ENCODE results near the gene DNASE2B. TPM values are rescaled to one million over a fixed set of nuclear protein-coding genes. Genes with fewer than 3 reads are reported as not detected.

Gene DNASE2B
- polyA plus RNA-seq, 1 donor (not counting 4 experiments of a cell fraction or from before 2014, with no cell fraction given) = not detected

- no peaks in the 10 kb centered on the region for H3K36me3 ChIP-seq (ENCODE audit: control insufficient read depth in 2 of 2, extremely low read depth in 1 of 2, insufficient read depth in 2 of 2, low read length in 2 of 2)
- dilution Hi-C loops (cut with MboI; ENCODE audit: extremely low pct_ligation_motif_present, low sequenced_read_pairs) = no loop called here
- H3K4me3 ChIP-seq (ENCODE audit: control insufficient read depth in 2 of 3, extremely low read depth in 1 of 3, insufficient read depth in 2 of 3, low read depth in 1 of 3, low read length in 3 of 3) = no peak overlapping the region
- DNase-seq (ENCODE audit: low read depth, low spot score) = peak; percentile 56
- no peak overlapping the region for H2AFZ ChIP-seq (ENCODE audit: control insufficient read depth, low read length)
- H3K27me3 ChIP-seq (ENCODE audit: control insufficient read depth, extremely low read depth, insufficient read depth, low read length) = no peaks in the 10 kb centered on the region
- peak; percentile 96 for FAIRE-seq
- H3K9me3 ChIP-seq (ENCODE audit: control insufficient read depth, low read depth, low read length) = no peaks in the 10 kb centered on the region
- H4K20me1 ChIP-seq (ENCODE audit: control insufficient read depth, extremely low read depth, insufficient read depth, low read length) = no peaks in the 10 kb centered on the region
- H3K27ac ChIP-seq (ENCODE audit: control insufficient read depth, insufficient read depth, low read length) = no peak overlapping the region
- TF ChIP-seq EZH2 (IDR thresholded peaks at IDR 0.05; ENCODE audit: low read length) = no peak
- TF ChIP-seq, protein P1, sequence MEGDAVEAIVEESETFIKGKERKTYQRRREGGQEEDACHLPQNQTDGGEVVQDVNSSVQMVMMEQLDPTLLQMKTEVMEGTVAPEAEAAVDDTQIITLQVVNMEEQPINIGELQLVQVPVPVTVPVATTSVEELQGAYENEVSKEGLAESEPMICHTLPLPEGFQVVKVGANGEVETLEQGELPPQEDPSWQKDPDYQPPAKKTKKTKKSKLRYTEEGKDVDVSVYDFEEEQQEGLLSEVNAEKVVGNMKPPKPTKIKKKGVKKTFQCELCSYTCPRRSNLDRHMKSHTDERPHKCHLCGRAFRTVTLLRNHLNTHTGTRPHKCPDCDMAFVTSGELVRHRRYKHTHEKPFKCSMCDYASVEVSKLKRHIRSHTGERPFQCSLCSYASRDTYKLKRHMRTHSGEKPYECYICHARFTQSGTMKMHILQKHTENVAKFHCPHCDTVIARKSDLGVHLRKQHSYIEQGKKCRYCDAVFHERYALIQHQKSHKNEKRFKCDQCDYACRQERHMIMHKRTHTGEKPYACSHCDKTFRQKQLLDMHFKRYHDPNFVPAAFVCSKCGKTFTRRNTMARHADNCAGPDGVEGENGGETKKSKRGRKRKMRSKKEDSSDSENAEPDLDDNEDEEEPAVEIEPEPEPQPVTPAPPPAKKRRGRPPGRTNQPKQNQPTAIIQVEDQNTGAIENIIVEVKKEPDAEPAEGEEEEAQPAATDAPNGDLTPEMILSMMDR (optimal IDR thresholded peaks at IDR 0.05 in 1 of 3, IDR thresholded peaks at IDR 0.05 in 1 of 3, conservative IDR thresholded peaks at IDR 0.05 in 1 of 3; ENCODE audit: extremely low read depth in 1 of 3, insufficient read depth in 2 of 3, low read length in 3 of 3) = no peak
- H3K9ac ChIP-seq (ENCODE audit: control insufficient read depth, extremely low read depth, insufficient read depth, low read length) = no peak overlapping the region
- no peaks in the 10 kb centered on the region for H3K9me1 ChIP-seq (ENCODE audit: control insufficient read depth, extremely low read depth, insufficient read depth, low read length)
- H3K4me2 ChIP-seq (ENCODE audit: control insufficient read depth, extremely low read depth, insufficient read depth, low read depth, low read length) = peak overlapping the region; percentile 12
- H3K79me2 ChIP-seq (ENCODE audit: control insufficient read depth, insufficient read depth, low read length) = no peaks in the 10 kb centered on the region
- H3K4me1 ChIP-seq (ENCODE audit: control insufficient read depth, extremely low read depth, insufficient read depth, low read length) = peaks cover 28% of the 10 kb centered on the region
Measured at GRCh38 chr1:84361796-84362195, 36.5 kb upstream of the DNASE2B start.

GRCh38 chr1:84363019-84363418 is 35.3 kb upstream of the DNASE2B start:
- Histone ChIP-seq H4K20me1 (ENCODE audit: control insufficient read depth, extremely low read depth, insufficient read depth, low read length) (no peaks in the 10 kb centered on the region), H3K27ac (ENCODE audit: control insufficient read depth, insufficient read depth, low read length) (no peak overlapping the region), H3K9me1 (ENCODE audit: control insufficient read depth, extremely low read depth, insufficient read depth, low read length) (no peaks in the 10 kb centered on the region), H3K27me3 (ENCODE audit: control insufficient read depth, extremely low read depth, insufficient read depth, low read length) (no peaks in the 10 kb centered on the region), H3K9me3 (ENCODE audit: control insufficient read depth, low read depth, low read length) (no peaks in the 10 kb centered on the region), H2AFZ (ENCODE audit: control insufficient read depth, low read length) (no peak overlapping the region), H3K79me2 (ENCODE audit: control insufficient read depth, insufficient read depth, low read length) (no peaks in the 10 kb centered on the region), H3K9ac (ENCODE audit: control insufficient read depth, extremely low read depth, insufficient read depth, low read length) (no peak overlapping the region), H3K4me3 (ENCODE audit: control insufficient read depth in 2 of 3, extremely low read depth in 1 of 3, insufficient read depth in 2 of 3, low read depth in 1 of 3, low read length in 3 of 3) (no peak overlapping the region), H3K4me1 (ENCODE audit: control insufficient read depth, extremely low read depth, insufficient read depth, low read length) (peaks cover 28% of the 10 kb centered on the region), H3K4me2 (ENCODE audit: control insufficient read depth, extremely low read depth, insufficient read depth, low read depth, low read length) (no peak overlapping the region), H3K36me3 (ENCODE audit: control insufficient read depth in 2 of 2, extremely low read depth in 1 of 2, insufficient read depth in 2 of 2, low read length in 2 of 2) (no peaks in the 10 kb centered on the region)
- FAIRE-seq (no peak), DNase-seq (ENCODE audit: low read depth, low spot score) (no peak)
- TF ChIP-seq, protein P1 (optimal IDR thresholded peaks at IDR 0.05 in 1 of 3, IDR thresholded peaks at IDR 0.05 in 1 of 3, conservative IDR thresholded peaks at IDR 0.05 in 1 of 3; ENCODE audit: extremely low read depth in 1 of 3, insufficient read depth in 2 of 3, low read length in 3 of 3) = no peak
- TF ChIP-seq EZH2 (IDR thresholded peaks at IDR 0.05; ENCODE audit: low read length) = no peak
- dilution Hi-C loops (cut with MboI; ENCODE audit: extremely low pct_ligation_motif_present, low sequenced_read_pairs) = no loop called here
